HepG2 (cell line): ENCODE data around the gene INF2. TPM values are rescaled to one million over a fixed set of nuclear protein-coding genes. Genes with fewer than 3 reads are reported as not detected.
A peak's percentile ranks its signal among the peaks of the same experiment; 100 is the strongest.

Experiments
- ATAC-seq: fragments of 200-7000 bp; cut with Tn5 transposase; 3 replicates; pipeline ENCODE4 v1.9.1; 2020; ENCODE audit warnings: mild to moderate bottlenecking, moderate library complexity
- BruUV-seq: library from RNA; stranded (reverse); fragments of 400-500 nt; replicated peaks from 2 replicates; lab custom pipeline; 2021; lab: Mats Ljungman, UMichigan
- CTCF ChIA-PET: fragments of 300-600 bp; formaldehyde crosslinking; extraction: SDS; loops from one replicate; lab custom pipeline; 2021; ENCODE audit warnings: low total read pairs, inconsistent platforms, low intra/inter-chr PET ratio; lab: Yijun Ruan, JAX
- POLR2A ChIA-PET: fragments of 350-600 bp; sonication (Branson Sonifier 250); formaldehyde crosslinking; loops from one replicate; lab custom pipeline; 2020; ENCODE audit warnings: antibody characterized with exemption, inconsistent platforms; lab: Yijun Ruan, JAX
- DNase-seq: peaks from one replicate; pipeline ENCODE4 v3.0.0-alpha.2; 2015; ENCODE audit warnings: low spot score
- FAIRE-seq: peaks from 3 replicates; lab custom pipeline; 2011; peaks lifted over from hg19 to GRCh38; lab: Jason Lieb, UNC
- H2AFZ ChIP-seq: one replicate; pipeline ENCODE4 v1.6.1; 2011; ENCODE audit warnings: low read length, inconsistent platforms
- H3K27ac ChIP-seq: fragments of 300-600 bp; 3 replicates; pipeline ENCODE4 v1.8.0; 2011; ENCODE audit warnings: mixed run types, mild to moderate bottlenecking, mixed read lengths, low read length, inconsistent platforms; ENCODE audit not compliant: insufficient read depth; ENCODE audit errors: extremely low read length
- H3K27me3 ChIP-seq, 2 experiments: fragments of 200-600 bp in 1 of 2; 2 replicates in 1 of 2; 3 replicates in 1 of 2; pipeline versions ENCODE4 v1.6.0 to v1.8.0; 2011; ENCODE audit warnings: low read length in 2 of 2, mild to moderate bottlenecking in 2 of 2, moderate library complexity in 2 of 2, inconsistent platforms in 1 of 2; ENCODE audit not compliant: insufficient read depth in 2 of 2, control insufficient read depth in 1 of 2
- H3K36me3 ChIP-seq, 2 experiments: fragments of 200-600 bp in 1 of 2; replicated peaks in 1 of 2; 2 replicates in 1 of 2; 3 replicates in 1 of 2; pipeline versions ENCODE4 v1.5.1 to v1.8.0; 2011; ENCODE audit warnings: low read length in 2 of 2, inconsistent platforms in 1 of 2; ENCODE audit not compliant: insufficient read depth in 2 of 2, control insufficient read depth in 1 of 2
- H3K4me1 ChIP-seq: 2 replicates; pipeline ENCODE4 v1.5.1; 2012; ENCODE audit warnings: low read length, inconsistent platforms; ENCODE audit not compliant: insufficient read depth
- H3K4me2 ChIP-seq: 2 replicates; pipeline ENCODE4 v1.6.0; 2011; ENCODE audit warnings: low read depth, low read length, inconsistent platforms
- H3K4me3 ChIP-seq, 3 experiments: fragments of 200-600 bp in 1 of 3; sonication (generic), shearing (Covaris generic) in 1 of 3; replicated peaks in 1 of 3; 2 replicates each; pipeline ENCODE4 v1.5.1; 2011 to 2016; ENCODE audit warnings: low read length in 3 of 3, inconsistent platforms in 2 of 3, low read depth in 2 of 3, mild to moderate bottlenecking in 2 of 3, control low read depth in 1 of 3, mixed read lengths in 1 of 3; ENCODE audit not compliant: insufficient read depth in 1 of 3
- H3K79me2 ChIP-seq: one replicate; pipeline ENCODE4 v1.6.1; 2011; ENCODE audit warnings: low read length, inconsistent platforms; ENCODE audit not compliant: insufficient read depth
- H3K9ac ChIP-seq: 2 replicates; pipeline ENCODE4 v1.6.0; 2011; ENCODE audit warnings: mild to moderate bottlenecking, low read depth, low read length, inconsistent platforms; ENCODE audit not compliant: insufficient read depth
- H3K9me3 ChIP-seq: 2 replicates; pipeline ENCODE4 v1.5.1; 2012; ENCODE audit warnings: mild to moderate bottlenecking, low read length
- H4K20me1 ChIP-seq: 2 replicates; pipeline ENCODE4 v1.6.0; 2011; ENCODE audit warnings: inconsistent platforms, mild to moderate bottlenecking, low read length, moderate library complexity; ENCODE audit not compliant: insufficient read depth
- CTCF ChIP-seq: sonication (generic); formaldehyde crosslinking; IDR thresholded peaks from 2 replicates; pipeline ENCODE4 v1.5.0; 2020; ENCODE audit warnings: mild to moderate bottlenecking, missing genetic modification reagents, moderate library complexity
- JUNB ChIP-seq: sonication (generic); formaldehyde crosslinking; IDR thresholded peaks from 2 replicates; pipeline ENCODE4 v1.8.0; 2022; ENCODE audit warnings: missing genetic modification reagents, mild to moderate bottlenecking, borderline replicate concordance
- STAG1 ChIP-seq: sonication (generic); formaldehyde crosslinking; IDR thresholded peaks from 2 replicates; pipeline ENCODE4 v1.4.0; 2020; ENCODE audit warnings: missing genetic modification reagents
- WGBS: methylation state at CpG from one replicate; pipeline ENCODE4 v1.1.6; 2017; ENCODE audit warnings: low lambda C conversion rate; 5-methylcytosine and 5-hydroxymethylcytosine counted together
- in situ Hi-C: cut with HindIII; loops from 2 replicates; pipeline ENCODE4 v1.10.0; 2017; ENCODE audit warnings: low pct_unique_long_range_greater_than_20kb; ENCODE audit not compliant: extremely low pct_ligation_motif_present
- intact Hi-C: fragments of 100-400 bp; cut with micrococcal nuclease; formaldehyde crosslinking; loops from one replicate; pipeline ENCODE4 v1.10.0; 2022; ENCODE audit not compliant: unreplicated experiment
- polyA plus RNA-seq, 8 experiments: library from polyadenylated mRNA; depleted of rRNA in 3 of 8; stranded (reverse) in 7 of 8; unstranded in 1 of 8; fragments of >200 nt; fragmentation: Illumina TruSeq in 4 of 8; extraction: Trizol in 4 of 8; gene quantifications; 2 replicates each; pipeline versions ENCODE4 v1.2.1 to v1.2.3, GENCODE V29; 2011 to 2016; ENCODE audit warnings: low read depth in 4 of 8, missing spikeins in 1 of 8, mixed read lengths in 1 of 8; ENCODE audit not compliant: insufficient read depth in 1 of 8
- total RNA-seq, 5 experiments: library from RNA; depleted of rRNA; stranded (reverse); fragments of >200 nt; fragmentation: Illumina TruSeq; extraction: Trizol; gene quantifications; 2 replicates each; pipeline ENCODE4 v1.2.3, GENCODE V29; 2016; ENCODE audit warnings: low read depth in 1 of 5
- TF ChIP-seq, protein P1 (sequence below), 2 experiments: sonication (generic) in 1 of 2; formaldehyde crosslinking in 1 of 2; IDR thresholded peaks; 2 replicates each; pipeline versions ENCODE4 v1.4.0 to v1.6.1; 2016 to 2020; ENCODE audit warnings: borderline replicate concordance in 1 of 2, low read depth in 1 of 2, mild to moderate bottlenecking in 1 of 2, missing genetic modification reagents in 1 of 2
- TF ChIP-seq, protein P2 (sequence below): sonication (generic); formaldehyde crosslinking; IDR thresholded peaks from 2 replicates; pipeline ENCODE4 v1.5.1; 2020; ENCODE audit warnings: mild to moderate bottlenecking, missing genetic modification reagents, borderline replicate concordance
- TF ChIP-seq, protein P3 (sequence below): sonication (generic); formaldehyde crosslinking; IDR thresholded peaks from 2 replicates; pipeline ENCODE4 v1.8.0; 2022; ENCODE audit warnings: missing genetic modification reagents, mild to moderate bottlenecking, moderate library complexity, borderline replicate concordance

INF2 gene
- total and polyA plus RNA-seq, 2 of the 13 experiments (the other 11 are each of a cell fraction or from before 2014, with no cell fraction given), result 16.4 to 26.4 TPM

- ATAC-seq, result no peak
- Histone ChIP-seq H3K4me2 (no peak overlapping the region), H4K20me1 (no peaks in the 10 kb centered on the region), H3K4me1 (peaks cover 41% of the 10 kb centered on the region), H3K79me2 (no peaks in the 10 kb centered on the region), H3K9me3 (no peaks in the 10 kb centered on the region), H3K27me3 (no peaks in the 10 kb centered on the region), H3K9ac (no peak overlapping the region), H3K4me3 (no peak overlapping the region), H2AFZ (no peak overlapping the region), H3K27ac (no peak overlapping the region), H3K36me3 (no peaks in the 10 kb centered on the region; a peak in 2 of 5 replicates)
- CTCF ChIA-PET, result no interaction called here
- no TSS peak for BruUV-seq
- POLR2A ChIA-PET, result no interaction called here
- DNase-seq, result no peak
- intact Hi-C loops (no loop called here), in situ Hi-C loops (no loop called here)
- FAIRE-seq, result no peak
- 91% methylated on average over 26 of the region's 29 CpGs for WGBS
- TF ChIP-seq JUNB (CRISPR knock-in tag) (no peak), CTCF (CRISPR knock-in tag) (peak; percentile 37; the same call in 1 of the 2 replicates), STAG1 (CRISPR knock-in tag) (peak; percentile 37; the same call in 1 of the 2 replicates)
- TF ChIP-seq, protein P1, sequence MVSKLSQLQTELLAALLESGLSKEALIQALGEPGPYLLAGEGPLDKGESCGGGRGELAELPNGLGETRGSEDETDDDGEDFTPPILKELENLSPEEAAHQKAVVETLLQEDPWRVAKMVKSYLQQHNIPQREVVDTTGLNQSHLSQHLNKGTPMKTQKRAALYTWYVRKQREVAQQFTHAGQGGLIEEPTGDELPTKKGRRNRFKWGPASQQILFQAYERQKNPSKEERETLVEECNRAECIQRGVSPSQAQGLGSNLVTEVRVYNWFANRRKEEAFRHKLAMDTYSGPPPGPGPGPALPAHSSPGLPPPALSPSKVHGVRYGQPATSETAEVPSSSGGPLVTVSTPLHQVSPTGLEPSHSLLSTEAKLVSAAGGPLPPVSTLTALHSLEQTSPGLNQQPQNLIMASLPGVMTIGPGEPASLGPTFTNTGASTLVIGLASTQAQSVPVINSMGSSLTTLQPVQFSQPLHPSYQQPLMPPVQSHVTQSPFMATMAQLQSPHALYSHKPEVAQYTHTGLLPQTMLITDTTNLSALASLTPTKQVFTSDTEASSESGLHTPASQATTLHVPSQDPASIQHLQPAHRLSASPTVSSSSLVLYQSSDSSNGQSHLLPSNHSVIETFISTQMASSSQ (IDR thresholded peaks at IDR 0.05; ENCODE audit: low read depth), result no peak
- TF ChIP-seq, protein P1 (CRISPR knock-in tag; IDR thresholded peaks at IDR 0.05; ENCODE audit: borderline replicate concordance), result no peak
- TF ChIP-seq, protein P2, sequence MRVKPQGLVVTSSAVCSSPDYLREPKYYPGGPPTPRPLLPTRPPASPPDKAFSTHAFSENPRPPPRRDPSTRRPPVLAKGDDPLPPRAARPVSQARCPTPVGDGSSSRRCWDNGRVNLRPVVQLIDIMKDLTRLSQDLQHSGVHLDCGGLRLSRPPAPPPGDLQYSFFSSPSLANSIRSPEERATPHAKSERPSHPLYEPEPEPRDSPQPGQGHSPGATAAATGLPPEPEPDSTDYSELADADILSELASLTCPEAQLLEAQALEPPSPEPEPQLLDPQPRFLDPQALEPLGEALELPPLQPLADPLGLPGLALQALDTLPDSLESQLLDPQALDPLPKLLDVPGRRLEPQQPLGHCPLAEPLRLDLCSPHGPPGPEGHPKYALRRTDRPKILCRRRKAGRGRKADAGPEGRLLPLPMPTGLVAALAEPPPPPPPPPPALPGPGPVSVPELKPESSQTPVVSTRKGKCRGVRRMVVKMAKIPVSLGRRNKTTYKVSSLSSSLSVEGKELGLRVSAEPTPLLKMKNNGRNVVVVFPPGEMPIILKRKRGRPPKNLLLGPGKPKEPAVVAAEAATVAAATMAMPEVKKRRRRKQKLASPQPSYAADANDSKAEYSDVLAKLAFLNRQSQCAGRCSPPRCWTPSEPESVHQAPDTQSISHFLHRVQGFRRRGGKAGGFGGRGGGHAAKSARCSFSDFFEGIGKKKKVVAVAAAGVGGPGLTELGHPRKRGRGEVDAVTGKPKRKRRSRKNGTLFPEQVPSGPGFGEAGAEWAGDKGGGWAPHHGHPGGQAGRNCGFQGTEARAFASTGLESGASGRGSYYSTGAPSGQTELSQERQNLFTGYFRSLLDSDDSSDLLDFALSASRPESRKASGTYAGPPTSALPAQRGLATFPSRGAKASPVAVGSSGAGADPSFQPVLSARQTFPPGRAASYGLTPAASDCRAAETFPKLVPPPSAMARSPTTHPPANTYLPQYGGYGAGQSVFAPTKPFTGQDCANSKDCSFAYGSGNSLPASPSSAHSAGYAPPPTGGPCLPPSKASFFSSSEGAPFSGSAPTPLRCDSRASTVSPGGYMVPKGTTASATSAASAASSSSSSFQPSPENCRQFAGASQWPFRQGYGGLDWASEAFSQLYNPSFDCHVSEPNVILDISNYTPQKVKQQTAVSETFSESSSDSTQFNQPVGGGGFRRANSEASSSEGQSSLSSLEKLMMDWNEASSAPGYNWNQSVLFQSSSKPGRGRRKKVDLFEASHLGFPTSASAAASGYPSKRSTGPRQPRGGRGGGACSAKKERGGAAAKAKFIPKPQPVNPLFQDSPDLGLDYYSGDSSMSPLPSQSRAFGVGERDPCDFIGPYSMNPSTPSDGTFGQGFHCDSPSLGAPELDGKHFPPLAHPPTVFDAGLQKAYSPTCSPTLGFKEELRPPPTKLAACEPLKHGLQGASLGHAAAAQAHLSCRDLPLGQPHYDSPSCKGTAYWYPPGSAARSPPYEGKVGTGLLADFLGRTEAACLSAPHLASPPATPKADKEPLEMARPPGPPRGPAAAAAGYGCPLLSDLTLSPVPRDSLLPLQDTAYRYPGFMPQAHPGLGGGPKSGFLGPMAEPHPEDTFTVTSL (CRISPR knock-in tag), result no peak
- TF ChIP-seq, protein P3, sequence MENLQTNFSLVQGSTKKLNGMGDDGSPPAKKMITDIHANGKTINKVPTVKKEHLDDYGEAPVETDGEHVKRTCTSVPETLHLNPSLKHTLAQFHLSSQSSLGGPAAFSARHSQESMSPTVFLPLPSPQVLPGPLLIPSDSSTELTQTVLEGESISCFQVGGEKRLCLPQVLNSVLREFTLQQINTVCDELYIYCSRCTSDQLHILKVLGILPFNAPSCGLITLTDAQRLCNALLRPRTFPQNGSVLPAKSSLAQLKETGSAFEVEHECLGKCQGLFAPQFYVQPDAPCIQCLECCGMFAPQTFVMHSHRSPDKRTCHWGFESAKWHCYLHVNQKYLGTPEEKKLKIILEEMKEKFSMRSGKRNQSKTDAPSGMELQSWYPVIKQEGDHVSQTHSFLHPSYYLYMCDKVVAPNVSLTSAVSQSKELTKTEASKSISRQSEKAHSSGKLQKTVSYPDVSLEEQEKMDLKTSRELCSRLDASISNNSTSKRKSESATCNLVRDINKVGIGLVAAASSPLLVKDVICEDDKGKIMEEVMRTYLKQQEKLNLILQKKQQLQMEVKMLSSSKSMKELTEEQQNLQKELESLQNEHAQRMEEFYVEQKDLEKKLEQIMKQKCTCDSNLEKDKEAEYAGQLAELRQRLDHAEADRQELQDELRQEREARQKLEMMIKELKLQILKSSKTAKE (CRISPR knock-in tag), result no peak
Observed at GRCh38 chr14:104739546-104740516, 50.4 kb downstream of the INF2 start.
